T47D (cell line): ENCODE data around the gene DLK1.

ENCODE experiments used
- DNase-seq, 2 experiments: peaks; one replicate each; pipeline versions ENCODE4 v3.0.0 to v3.0.0-alpha.2; 2011 to 2012; ENCODE audit warnings: low read depth in 1 of 2, low spot score in 1 of 2
- JUND ChIP-seq: IDR thresholded peaks from 2 replicates; pipeline ENCODE4 v1.6.1; 2012; ENCODE audit warnings: low read depth
- in situ Hi-C: cut with HindIII; loops from 2 replicates; pipeline ENCODE4 v1.10.0; 2016; ENCODE audit warnings: low sequenced_read_pairs, low pct_unique_long_range_greater_than_20kb

Gene DLK1

DNA sequence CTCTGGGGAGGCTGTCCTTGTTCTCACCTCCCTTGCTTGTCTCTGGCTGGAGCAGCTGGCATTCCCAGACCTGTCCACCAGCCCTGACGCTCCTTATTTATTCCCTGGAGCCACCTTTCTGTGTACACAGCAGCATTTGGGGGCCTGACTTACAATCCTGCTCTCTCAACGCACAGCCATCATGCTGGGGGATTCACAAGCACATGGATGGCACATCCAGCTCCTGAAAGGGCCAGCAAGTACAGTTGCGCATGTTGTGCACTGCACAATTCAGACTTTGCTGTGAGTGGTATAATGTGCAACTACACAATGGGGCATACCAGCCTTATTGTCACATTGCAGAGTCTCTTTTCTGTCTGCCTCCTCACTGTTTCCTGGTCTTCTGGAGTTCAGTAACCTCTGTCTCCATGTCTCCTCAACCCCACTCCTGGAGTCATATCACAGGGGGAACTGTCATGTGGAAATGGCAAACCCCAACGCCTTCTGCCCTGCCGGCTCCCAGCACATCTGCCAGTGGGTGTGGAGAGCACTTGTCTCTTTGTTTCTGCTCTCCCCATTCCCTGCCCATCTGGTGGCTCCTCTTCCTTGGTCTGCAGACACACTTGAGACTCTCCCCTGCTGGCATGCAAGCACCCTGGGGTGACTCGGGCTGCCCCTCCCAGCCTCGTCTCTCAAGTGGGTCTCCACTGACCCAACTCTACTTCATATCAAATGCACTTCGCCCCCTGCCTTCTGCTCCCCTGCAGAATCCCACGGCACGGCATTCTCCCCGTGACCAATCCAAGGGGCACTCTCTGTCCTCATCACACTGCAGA, 58.0 kb downstream of the DLK1 start:
- in situ Hi-C loops = no loop called here
- DNase-seq = no peak
- TF ChIP-seq JUND = no peak

DNA sequence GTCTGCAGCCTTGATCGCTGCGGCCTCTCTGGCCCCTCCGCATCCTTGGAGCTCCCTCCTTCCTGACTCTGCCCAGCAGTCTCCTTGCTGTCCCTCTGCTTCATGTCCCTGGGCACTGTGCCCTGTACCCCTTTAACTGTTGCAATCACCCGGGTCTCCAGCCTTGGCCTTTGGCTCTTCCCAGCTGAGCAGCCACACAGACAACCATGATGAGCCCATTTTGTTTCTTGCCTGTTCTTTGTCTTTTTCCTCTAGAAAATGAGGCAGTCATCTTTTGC, 58.6 kb downstream of the DLK1 start:
- TF ChIP-seq JUND = no peak
- in situ Hi-C loops = no loop called here
- DNase-seq = no peak

DNA sequence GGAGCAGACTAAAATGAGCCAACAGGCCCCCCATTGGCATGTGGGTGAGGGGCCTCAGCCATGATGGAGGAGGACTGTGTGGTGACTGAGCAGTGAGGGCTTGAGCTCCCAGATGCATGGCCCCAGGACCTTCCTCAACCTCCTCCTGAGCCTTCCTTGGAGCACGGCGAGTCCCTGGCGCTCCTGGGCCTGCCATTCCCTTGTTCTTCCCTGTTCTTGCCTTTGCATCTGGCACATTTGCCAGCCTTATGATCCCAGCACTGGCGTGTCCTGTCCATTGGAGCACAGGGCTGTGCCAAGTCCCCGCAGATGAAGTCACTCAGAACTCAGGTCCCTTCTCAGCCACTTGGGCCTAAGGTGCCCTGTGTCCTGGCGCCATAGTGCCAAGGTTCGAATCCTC, 58.9 kb downstream of the DLK1 start:
- no peak for DNase-seq
- in situ Hi-C loops = no loop called here
- no peak for TF ChIP-seq JUND

DNA sequence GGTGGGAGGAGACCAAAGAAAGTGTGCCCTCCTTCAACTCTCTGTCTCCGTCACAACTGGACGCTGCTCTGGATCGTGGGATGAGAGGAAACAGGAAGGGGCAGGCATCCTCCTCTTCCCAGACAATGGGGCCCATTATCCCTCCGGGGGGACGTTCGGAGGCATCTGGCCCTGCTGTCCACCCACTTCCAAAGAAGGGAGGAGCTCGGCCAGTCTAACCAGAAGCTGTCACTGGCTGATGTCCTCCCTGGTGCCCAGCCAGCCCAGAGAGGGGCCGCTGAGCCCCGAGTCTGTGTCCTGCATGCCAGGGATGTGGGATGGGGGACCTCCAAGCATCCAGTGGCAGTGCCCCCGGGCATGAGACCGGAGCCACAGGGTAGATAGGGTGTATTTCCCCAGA, 59.4 kb downstream of the DLK1 start:
- DNase-seq = no peak
- TF ChIP-seq JUND = no peak
- in situ Hi-C loops = no loop called here

DNA sequence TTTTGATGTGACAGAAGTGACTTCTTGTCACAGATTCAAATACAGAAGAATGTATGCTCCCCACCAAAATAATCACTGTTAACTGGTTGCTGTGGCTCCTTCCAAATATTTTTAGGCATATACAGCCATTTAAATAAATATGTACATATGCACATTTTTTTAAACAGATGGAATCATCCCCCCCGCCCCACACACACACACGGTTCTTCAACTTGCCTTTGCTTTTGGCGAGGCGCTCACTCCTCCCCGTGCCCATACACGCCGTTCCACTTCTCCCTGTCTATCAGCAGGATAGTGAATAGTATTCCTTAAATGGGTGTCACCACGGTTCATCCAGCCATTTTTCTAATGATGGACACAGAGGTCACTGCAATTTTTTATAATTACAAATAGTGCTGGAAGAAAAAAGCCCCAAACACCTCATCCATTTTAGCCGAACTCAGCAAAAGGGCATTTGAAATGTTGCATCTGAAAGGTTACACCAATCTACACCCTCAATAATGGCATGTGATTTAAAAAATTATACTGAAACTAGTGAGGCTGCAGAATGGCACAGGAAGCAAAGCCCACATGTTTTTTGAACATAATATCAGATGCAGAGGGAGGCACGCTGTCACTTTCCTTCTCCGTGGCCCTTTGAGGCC, 60.0 kb downstream of the DLK1 start:
- DNase-seq = no peak
- TF ChIP-seq JUND = no peak
- in situ Hi-C loops = no loop called here

DNA sequence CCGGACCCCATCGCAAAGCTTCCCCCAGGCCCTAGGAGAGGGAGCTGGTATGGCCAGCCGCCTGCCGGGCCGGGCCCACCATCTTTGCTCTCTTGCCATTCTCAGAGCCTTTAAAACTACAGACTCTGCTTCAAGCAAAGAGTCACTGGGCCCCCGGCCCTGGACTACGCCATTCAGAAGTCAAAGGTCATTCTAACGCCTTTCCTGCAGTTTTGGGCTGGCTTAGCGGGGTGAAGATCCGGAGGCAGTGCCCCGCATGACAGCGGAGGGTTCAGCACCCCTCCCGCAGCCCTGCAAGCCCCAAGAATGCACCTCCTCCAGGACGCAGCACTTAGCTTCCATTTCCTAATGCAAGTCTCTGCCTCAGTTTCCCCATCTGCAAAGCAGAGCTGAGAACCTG, 61.0 kb downstream of the DLK1 start:
- DNase-seq = no peak
- in situ Hi-C loops = no loop called here
- TF ChIP-seq JUND = no peak
